ENCODE data around the gene S100A1.

The S100A1 gene

DNA sequence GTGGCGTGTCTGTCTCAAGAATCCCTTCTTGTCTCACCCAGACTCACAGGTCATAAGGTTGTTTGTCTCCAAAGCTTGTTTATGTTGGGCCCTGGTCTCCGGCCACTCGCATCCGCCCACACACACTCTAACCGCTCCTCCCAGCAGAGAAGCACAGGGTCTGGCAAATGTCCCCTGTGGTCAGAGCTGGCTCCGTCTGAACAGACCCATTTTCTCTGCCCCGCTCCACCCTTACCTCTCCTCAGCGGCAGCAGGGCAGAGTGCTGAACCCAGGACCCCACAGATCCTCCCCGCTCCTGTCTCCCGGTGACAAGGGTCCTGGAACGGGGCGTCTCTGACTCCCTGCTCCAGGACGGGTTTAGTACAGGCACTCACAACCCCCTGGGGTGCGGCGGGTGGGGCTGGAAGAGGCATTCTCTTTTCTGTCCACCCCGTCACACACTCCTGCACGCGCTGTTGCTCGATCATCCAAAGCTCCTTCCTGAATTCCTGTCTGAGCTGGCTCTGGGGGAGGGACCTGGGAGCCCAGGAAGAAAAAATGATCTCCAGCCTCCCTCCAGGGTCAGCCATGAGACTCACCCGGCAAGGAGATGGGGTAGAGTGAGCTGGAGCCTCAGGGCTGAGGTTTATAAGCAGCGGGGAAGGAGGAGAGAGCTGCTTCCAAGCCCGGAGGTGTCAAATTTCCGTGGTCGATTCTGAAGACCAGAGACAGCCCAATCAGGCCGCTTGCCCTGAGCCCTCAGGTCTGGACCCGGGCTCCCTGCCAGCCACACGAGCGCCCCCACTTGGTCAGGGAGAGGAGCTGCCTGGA is 1.1 kb upstream of the S100A1 start, which contains the start of gene S100A13:
Gene S100A13 (minus strand): TSS at position 602 of the 811 bp plus-strand sequence. CDS start 1,033 bp downstream, outside the sequence.
- H3K4me3 ChIP-seq (replicated peaks; ENCODE audit: low read depth, low read length), result peak within 1 kb of the TSS; percentile 56
- no peaks in the 10 kb centered on the region for H3K27me3 ChIP-seq (replicated peaks; ENCODE audit: control insufficient read depth, insufficient read depth, low read length)
- no peaks in the 10 kb centered on the region; the same call in 1 of the 2 replicates for H3K36me3 ChIP-seq (ENCODE audit: control insufficient read depth, insufficient read depth, low read length)
- TF ChIP-seq, protein P1, sequence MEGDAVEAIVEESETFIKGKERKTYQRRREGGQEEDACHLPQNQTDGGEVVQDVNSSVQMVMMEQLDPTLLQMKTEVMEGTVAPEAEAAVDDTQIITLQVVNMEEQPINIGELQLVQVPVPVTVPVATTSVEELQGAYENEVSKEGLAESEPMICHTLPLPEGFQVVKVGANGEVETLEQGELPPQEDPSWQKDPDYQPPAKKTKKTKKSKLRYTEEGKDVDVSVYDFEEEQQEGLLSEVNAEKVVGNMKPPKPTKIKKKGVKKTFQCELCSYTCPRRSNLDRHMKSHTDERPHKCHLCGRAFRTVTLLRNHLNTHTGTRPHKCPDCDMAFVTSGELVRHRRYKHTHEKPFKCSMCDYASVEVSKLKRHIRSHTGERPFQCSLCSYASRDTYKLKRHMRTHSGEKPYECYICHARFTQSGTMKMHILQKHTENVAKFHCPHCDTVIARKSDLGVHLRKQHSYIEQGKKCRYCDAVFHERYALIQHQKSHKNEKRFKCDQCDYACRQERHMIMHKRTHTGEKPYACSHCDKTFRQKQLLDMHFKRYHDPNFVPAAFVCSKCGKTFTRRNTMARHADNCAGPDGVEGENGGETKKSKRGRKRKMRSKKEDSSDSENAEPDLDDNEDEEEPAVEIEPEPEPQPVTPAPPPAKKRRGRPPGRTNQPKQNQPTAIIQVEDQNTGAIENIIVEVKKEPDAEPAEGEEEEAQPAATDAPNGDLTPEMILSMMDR (IDR thresholded peaks at IDR 0.05; ENCODE audit: insufficient read depth, low read length, poor library complexity, severe bottlenecking), result peak; percentile 89
- peak; percentile 46 for DNase-seq (ENCODE audit: extremely low read depth, insufficient read length)

DNA sequence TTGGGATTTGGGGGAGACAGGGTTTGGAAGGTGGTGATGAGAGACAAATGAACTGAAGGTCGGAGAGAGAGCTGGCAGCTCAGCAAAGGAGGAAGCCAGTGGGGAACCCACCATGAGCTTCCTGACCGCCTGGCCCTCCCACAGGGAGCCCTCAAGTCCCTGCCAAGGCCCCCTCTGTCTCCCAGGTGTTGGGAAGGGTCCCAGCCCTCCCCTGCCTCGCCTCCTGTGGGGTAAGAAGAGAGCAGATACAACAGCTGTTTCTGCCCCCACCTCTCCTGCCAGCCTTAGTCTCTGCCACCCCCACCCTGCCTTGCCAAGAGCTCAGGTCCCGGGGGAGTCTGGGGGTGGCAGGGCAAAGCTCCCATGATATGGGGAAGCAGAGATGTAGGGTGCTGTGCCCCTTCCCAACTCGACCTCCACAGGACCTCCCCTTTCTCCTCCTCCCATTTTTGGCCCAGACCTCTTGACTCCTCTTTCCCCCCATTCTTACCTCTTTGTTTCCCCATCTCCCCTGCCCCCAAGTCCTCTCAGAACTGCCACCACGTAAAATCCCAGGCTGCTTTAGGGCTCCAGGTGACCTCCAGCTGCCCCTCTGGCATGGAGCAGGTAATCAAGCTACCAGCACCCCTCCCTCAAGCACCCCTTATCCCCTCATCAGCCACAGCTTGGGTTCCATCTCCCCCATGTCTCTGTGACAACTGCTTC is 556 bp downstream of the S100A1 start:
- Histone ChIP-seq H3K27me3 (replicated peaks; ENCODE audit: control insufficient read depth, insufficient read depth, low read length) (no peaks in the 10 kb centered on the region), H3K36me3 (ENCODE audit: control insufficient read depth, insufficient read depth, low read length) (no peaks in the 10 kb centered on the region; the same call in 1 of the 2 replicates), H3K4me3 (replicated peaks; ENCODE audit: low read depth, low read length) (no peak overlapping the region)
- TF ChIP-seq, protein P1 (IDR thresholded peaks at IDR 0.05; ENCODE audit: insufficient read depth, low read length, poor library complexity, severe bottlenecking), result no peak
- DNase-seq (ENCODE audit: extremely low read depth, insufficient read length), result no peak

DNA sequence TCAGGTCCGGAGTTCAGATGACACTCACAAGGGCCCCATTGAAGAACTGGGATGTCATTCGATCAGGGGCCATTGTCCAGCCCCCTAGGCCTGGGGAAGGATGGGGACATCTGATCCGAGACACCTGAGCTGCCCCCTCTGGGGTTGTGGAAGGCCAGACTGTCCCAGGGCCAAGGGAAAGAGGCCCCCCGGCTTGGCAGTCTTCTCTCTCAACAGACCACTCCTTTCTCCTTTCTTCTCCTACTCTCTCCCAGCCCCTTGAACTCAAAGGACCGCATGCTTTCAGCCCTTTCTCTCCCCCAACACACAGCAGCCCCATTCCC is 1.1 kb downstream of the S100A1 start:
- no peaks in the 10 kb centered on the region for H3K27me3 ChIP-seq (replicated peaks; ENCODE audit: control insufficient read depth, insufficient read depth, low read length)
- H3K36me3 ChIP-seq (ENCODE audit: control insufficient read depth, insufficient read depth, low read length), result no peaks in the 10 kb centered on the region; the same call in 1 of the 2 replicates
- DNase-seq (ENCODE audit: extremely low read depth, insufficient read length), result no peak
- no peak overlapping the region for H3K4me3 ChIP-seq (replicated peaks; ENCODE audit: low read depth, low read length)
- TF ChIP-seq, protein P1 (IDR thresholded peaks at IDR 0.05; ENCODE audit: insufficient read depth, low read length, poor library complexity, severe bottlenecking), result no peak

DNA sequence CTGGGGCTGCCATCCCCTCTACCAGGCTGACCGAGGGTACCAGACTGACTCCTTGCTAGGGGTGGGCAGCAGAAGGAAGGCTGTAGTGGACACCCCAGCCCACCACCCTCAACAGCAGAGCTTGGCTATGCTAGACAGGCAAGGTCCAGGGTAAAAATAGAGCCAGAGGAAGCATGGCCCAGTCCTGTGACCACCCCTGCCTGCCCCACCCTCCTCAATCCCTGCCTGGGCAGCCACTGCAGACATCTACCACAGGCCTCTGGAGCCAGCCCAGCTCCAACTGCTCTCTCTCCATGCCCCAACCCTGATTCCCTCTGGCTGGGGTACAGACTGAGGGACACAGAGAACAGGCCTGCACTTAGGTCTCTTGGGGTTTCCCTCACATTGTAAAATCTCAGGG is 1.7 kb downstream of the S100A1 start:
- H3K36me3 ChIP-seq (ENCODE audit: control insufficient read depth, insufficient read depth, low read length), result no peaks in the 10 kb centered on the region; the same call in 1 of the 2 replicates
- H3K4me3 ChIP-seq (replicated peaks; ENCODE audit: low read depth, low read length), result no peak overlapping the region
- TF ChIP-seq, protein P1 (IDR thresholded peaks at IDR 0.05; ENCODE audit: insufficient read depth, low read length, poor library complexity, severe bottlenecking), result no peak
- H3K27me3 ChIP-seq (replicated peaks; ENCODE audit: control insufficient read depth, insufficient read depth, low read length), result no peaks in the 10 kb centered on the region
- no peak for DNase-seq (ENCODE audit: extremely low read depth, insufficient read length)

DNA sequence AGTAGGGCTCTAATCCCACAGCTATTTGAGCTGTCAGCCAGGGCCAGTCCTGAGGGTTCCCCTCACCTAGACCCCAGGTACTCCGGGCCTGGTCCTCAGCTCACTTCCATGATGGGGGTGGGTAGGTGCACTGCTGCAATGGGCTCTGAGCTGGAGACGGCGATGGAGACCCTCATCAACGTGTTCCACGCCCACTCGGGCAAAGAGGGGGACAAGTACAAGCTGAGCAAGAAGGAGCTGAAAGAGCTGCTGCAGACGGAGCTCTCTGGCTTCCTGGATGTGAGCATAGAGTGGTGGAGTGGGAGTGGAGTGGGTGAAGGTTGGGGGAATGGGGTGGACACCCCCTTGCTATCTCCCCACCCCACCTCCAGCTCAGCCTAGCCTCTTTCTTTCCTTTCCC is 2.1 kb downstream of the S100A1 start:
- DNase-seq (ENCODE audit: extremely low read depth, insufficient read length), result no peak
- TF ChIP-seq, protein P1 (IDR thresholded peaks at IDR 0.05; ENCODE audit: insufficient read depth, low read length, poor library complexity, severe bottlenecking), result no peak
- no peak overlapping the region for H3K4me3 ChIP-seq (replicated peaks; ENCODE audit: low read depth, low read length)
- no peaks in the 10 kb centered on the region for H3K27me3 ChIP-seq (replicated peaks; ENCODE audit: control insufficient read depth, insufficient read depth, low read length)
- no peaks in the 10 kb centered on the region; the same call in 1 of the 2 replicates for H3K36me3 ChIP-seq (ENCODE audit: control insufficient read depth, insufficient read depth, low read length)

Measured in GM06990 (cell line).